OCI-LY7 (cell line): ENCODE measurements around the gene LCP1. TPM values are rescaled to one million over a fixed set of nuclear protein-coding genes. Genes with fewer than 3 reads are reported as not detected.

Experiments used
- BruUV-seq: library from RNA; stranded (reverse); fragments of 400-500 nt; replicated peaks from 2 replicates; lab custom pipeline; 2021; lab: Mats Ljungman, UMichigan
- CTCF ChIA-PET: fragments of 300-600 bp; sonication (Branson Sonifier 250); formaldehyde crosslinking; loops from one replicate; lab custom pipeline; 2022; ENCODE audit warnings: antibody characterized with exemption; ENCODE audit not compliant: unreplicated experiment; lab: Charles Lee
- POLR2A ChIA-PET: fragments of 300-600 bp; sonication (Branson Sonifier 250); formaldehyde crosslinking; loops from one replicate; lab custom pipeline; 2022; ENCODE audit warnings: antibody characterized with exemption; lab: Charles Lee
- DNase-seq: peaks from one replicate; pipeline ENCODE4 v3.0.0-alpha.2; 2015; ENCODE audit warnings: low spot score
- H2AFZ ChIP-seq: fragments of 200-600 bp; sonication (generic), shearing (Covaris generic); 2 replicates; pipeline ENCODE4 v1.6.1; 2014; ENCODE audit warnings: mild to moderate bottlenecking, antibody characterized with exemption, low read length, moderate library complexity
- H3K27ac ChIP-seq: fragments of 200-600 bp; sonication (generic); 2 replicates; pipeline ENCODE4 v1.5.1; 2014; ENCODE audit warnings: mixed run types, low read depth, mild to moderate bottlenecking, moderate library complexity, low read length, inconsistent platforms; ENCODE audit not compliant: poor library complexity, severe bottlenecking
- H3K36me3 ChIP-seq: fragments of 200-600 bp; sonication (generic); 2 replicates; pipeline ENCODE4 v1.6.1; 2014; ENCODE audit warnings: mild to moderate bottlenecking, antibody characterized with exemption, low read length, moderate library complexity, mixed read lengths; ENCODE audit not compliant: insufficient read depth
- H3K4me1 ChIP-seq: fragments of 200-600 bp; sonication (generic); 2 replicates; pipeline ENCODE4 v1.5.1; 2014; ENCODE audit warnings: mild to moderate bottlenecking, low read length; ENCODE audit not compliant: insufficient read depth, poor library complexity, severe bottlenecking
- H3K4me2 ChIP-seq: fragments of 200-600 bp; sonication (generic); 2 replicates; pipeline ENCODE4 v1.6.1; 2014; ENCODE audit warnings: mild to moderate bottlenecking, low read length
- H3K4me3 ChIP-seq: fragments of 200-600 bp; sonication (generic); 2 replicates; pipeline ENCODE4 v1.5.1; 2014; ENCODE audit warnings: mild to moderate bottlenecking, low read depth, low read length; ENCODE audit not compliant: poor library complexity, severe bottlenecking
- H3K79me2 ChIP-seq: fragments of 200-600 bp; sonication (generic); 2 replicates; pipeline ENCODE4 v1.6.1; 2016; ENCODE audit warnings: low read depth, mild to moderate bottlenecking, low read length, moderate library complexity, mixed read lengths; ENCODE audit not compliant: insufficient read depth
- H3K9me2 ChIP-seq: fragments of 200-600 bp; sonication (generic); 2 replicates; pipeline ENCODE4 v1.6.1; 2016; ENCODE audit warnings: mild to moderate bottlenecking, low read length, mixed read lengths; ENCODE audit not compliant: insufficient read depth
- H3K9me3 ChIP-seq: fragments of 200-600 bp; sonication (generic); 2 replicates; pipeline ENCODE4 v1.6.1; 2014; ENCODE audit warnings: mild to moderate bottlenecking, mixed run types, low read length, mixed read lengths
- H4K20me1 ChIP-seq: fragments of 200-600 bp; sonication (generic); 2 replicates; pipeline ENCODE4 v1.6.1; 2014; ENCODE audit warnings: mild to moderate bottlenecking, antibody characterized with exemption, low read length, moderate library complexity, mixed read lengths; ENCODE audit not compliant: insufficient read depth
- EZH2phosphoT487 ChIP-seq: fragments of 200-600 bp; sonication (generic); IDR thresholded peaks from 2 replicates; pipeline ENCODE4 v1.6.1; 2018; ENCODE audit warnings: low read depth, borderline replicate concordance, mild to moderate bottlenecking, mixed run types, antibody characterized with exemption, low read length, moderate library complexity, mixed read lengths
- intact Hi-C: fragments of 100-400 bp; cut with micrococcal nuclease; formaldehyde crosslinking; loops from one replicate; pipeline ENCODE4 v1.10.0; 2022; ENCODE audit not compliant: unreplicated experiment
- total RNA-seq, 2 experiments: library from RNA; depleted of rRNA in 1 of 2; stranded (reverse); fragments of >200 nt in 1 of 2; shearing (Covaris generic) in 1 of 2; gene quantifications; 2 replicates each; pipeline ENCODE4 v1.2.3, GENCODE V29; 2014 to 2022
- TF ChIP-seq, protein P1 (sequence below): fragments of 200-600 bp; sonication (generic); conservative IDR thresholded peaks from 2 replicates; pipeline ENCODE4 v1.5.1; 2014; ENCODE audit warnings: mild to moderate bottlenecking, antibody characterized with exemption, low read length, moderate library complexity, mixed read lengths

Gene LCP1
- total RNA-seq, 2 experiments from 2014 or later = 292 to 565 TPM

DNA sequence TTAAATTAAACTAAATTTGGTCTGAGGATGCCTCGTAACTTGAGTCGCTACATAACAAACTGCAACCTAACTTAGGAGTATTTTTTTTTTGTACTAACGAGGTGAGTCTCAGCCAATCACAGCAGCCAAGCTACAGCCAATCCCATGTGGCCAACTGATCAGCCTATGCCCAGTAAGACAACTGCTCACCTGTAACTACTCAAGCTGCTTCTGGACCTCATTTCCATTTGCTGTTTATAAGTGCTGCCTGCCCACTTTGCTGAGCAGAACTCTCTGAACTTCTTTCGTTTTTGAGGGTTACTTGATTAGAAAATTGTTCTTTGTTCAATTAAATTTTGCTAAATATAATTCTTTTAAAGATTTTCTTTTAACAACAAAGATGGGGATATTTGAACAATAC is 81.0 kb downstream of the LCP1 start:
- intact Hi-C loops = no loop called here
- CTCF ChIA-PET = no interaction called here
- H3K27ac ChIP-seq = no peak overlapping the region

DNA sequence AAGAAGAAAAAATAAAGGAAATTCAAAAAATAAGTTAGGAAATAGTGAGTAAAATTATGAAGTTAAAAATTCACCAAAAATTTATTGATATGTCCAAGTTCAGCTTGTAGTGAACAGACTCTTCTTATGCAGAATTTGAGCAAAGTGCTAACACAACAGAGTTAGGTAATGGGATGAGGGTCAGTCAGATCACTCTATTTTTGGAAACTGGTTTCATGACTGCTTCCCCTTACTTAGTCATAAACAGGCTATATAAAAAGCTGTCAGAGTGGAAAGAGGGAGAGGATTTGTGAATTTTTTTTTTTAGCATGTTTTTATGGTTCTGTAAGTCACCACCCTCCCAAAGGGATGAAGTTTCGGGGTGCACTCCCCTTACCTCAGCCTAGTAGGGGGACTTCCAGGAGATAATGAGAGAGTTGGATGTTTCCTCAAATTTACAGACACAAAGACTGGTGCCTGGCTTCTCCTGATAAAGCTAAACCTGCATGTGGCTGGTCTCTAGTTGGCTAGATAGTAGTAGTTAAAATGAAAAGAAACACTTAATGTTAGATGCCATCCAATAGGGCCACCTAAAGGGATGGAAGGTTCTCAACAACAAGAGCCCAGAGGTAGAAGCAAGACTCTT is 81.7 kb downstream of the LCP1 start:
- H3K9me2 ChIP-seq = no peaks in the 10 kb centered on the region
- no peaks in the 10 kb centered on the region for H3K79me2 ChIP-seq
- ChIA-PET CTCF (no interaction called here), POLR2A (no interaction called here)
- H3K4me1 ChIP-seq = peaks cover 10% of the 10 kb centered on the region
- no peak overlapping the region for H3K4me3 ChIP-seq
- no peak overlapping the region for H3K4me2 ChIP-seq
- 0 out of 2 replicates have a peak overlapping the region, but pooled peaks have one; percentile 3 for H2AFZ ChIP-seq
- intact Hi-C loops = no loop called here
- H3K27ac ChIP-seq = no peak overlapping the region
- peak; percentile 2 for DNase-seq
- no peaks in the 10 kb centered on the region for H4K20me1 ChIP-seq
- no peaks in the 10 kb centered on the region for H3K9me3 ChIP-seq
- TF ChIP-seq EZH2phosphoT487 = no peak
- TF ChIP-seq, protein P1, sequence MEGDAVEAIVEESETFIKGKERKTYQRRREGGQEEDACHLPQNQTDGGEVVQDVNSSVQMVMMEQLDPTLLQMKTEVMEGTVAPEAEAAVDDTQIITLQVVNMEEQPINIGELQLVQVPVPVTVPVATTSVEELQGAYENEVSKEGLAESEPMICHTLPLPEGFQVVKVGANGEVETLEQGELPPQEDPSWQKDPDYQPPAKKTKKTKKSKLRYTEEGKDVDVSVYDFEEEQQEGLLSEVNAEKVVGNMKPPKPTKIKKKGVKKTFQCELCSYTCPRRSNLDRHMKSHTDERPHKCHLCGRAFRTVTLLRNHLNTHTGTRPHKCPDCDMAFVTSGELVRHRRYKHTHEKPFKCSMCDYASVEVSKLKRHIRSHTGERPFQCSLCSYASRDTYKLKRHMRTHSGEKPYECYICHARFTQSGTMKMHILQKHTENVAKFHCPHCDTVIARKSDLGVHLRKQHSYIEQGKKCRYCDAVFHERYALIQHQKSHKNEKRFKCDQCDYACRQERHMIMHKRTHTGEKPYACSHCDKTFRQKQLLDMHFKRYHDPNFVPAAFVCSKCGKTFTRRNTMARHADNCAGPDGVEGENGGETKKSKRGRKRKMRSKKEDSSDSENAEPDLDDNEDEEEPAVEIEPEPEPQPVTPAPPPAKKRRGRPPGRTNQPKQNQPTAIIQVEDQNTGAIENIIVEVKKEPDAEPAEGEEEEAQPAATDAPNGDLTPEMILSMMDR = no peak
- H3K36me3 ChIP-seq = no peaks in the 10 kb centered on the region
- no TSS peak for BruUV-seq

More for the DNA sequence above, 81.0 kb downstream of the LCP1 start:
- TF ChIP-seq EZH2phosphoT487 = no peak
- TF ChIP-seq, protein P1 = no peak
- no TSS peak for BruUV-seq
- DNase-seq = no peak
- Histone ChIP-seq H3K36me3 (no peaks in the 10 kb centered on the region), H2AFZ (0 out of 2 replicates have a peak overlapping the region, but pooled peaks have one; percentile 3), H3K4me1 (peaks cover 10% of the 10 kb centered on the region), H3K4me3 (no peak overlapping the region), H3K79me2 (no peaks in the 10 kb centered on the region), H4K20me1 (no peaks in the 10 kb centered on the region), H3K4me2 (no peak overlapping the region), H3K9me2 (no peaks in the 10 kb centered on the region), H3K9me3 (no peaks in the 10 kb centered on the region)
- POLR2A ChIA-PET = no interaction called here

DNA sequence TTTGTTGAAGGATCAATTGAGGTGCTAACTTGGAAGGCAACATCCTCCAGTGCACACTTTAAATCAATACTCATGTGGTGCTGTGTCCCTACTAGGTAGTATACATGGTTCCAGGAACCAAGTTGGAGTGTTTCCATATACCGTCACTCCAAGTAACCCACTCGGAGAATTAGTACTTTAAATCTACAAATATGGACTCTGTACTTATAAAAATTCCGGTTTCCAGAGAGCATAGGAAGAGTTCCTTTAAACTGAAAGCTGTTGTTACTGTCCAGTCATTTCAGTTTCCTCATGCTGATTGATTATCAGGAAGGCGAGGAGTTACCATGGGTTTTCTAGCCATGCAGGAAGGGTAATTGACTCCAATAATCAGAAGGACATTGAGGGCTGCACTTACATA is 84.3 kb downstream of the LCP1 start:
- ChIA-PET POLR2A (interaction anchor here (0.7 to 1.3 kb wide), 2 partner anchors 17 to 257 kb away, joined by 3 read pairs; no protein-coding TSS in a partner anchor), CTCF (no interaction called here)
- H2AFZ ChIP-seq = no peak overlapping the region
- H3K79me2 ChIP-seq = no peaks in the 10 kb centered on the region
- peaks cover 10% of the 10 kb centered on the region for H3K4me1 ChIP-seq
- no peaks in the 10 kb centered on the region for H4K20me1 ChIP-seq
- no peak overlapping the region for H3K4me3 ChIP-seq
- H3K27ac ChIP-seq = no peak overlapping the region
- BruUV-seq = no TSS peak
- TF ChIP-seq, protein P1 = no peak
- no peak overlapping the region for H3K4me2 ChIP-seq
- H3K9me2 ChIP-seq = no peaks in the 10 kb centered on the region
- no peaks in the 10 kb centered on the region for H3K9me3 ChIP-seq
- no peaks in the 10 kb centered on the region for H3K36me3 ChIP-seq
- DNase-seq = no peak
- intact Hi-C loops = no loop called here
